Stomach (tissue), 9 donors: ENCODE results near the gene UGT1A6. TPM values are rescaled to one million over a fixed set of nuclear protein-coding genes. Genes with fewer than 3 reads are reported as not detected.

Experiments used
- DNase-seq, 2 donors: peaks; one replicate each; pipeline versions ENCODE4 v3.0.0 to v3.0.0-alpha.2; 2013 to 2019
- H3K27ac ChIP-seq, 5 donors: fragments of 200-600 bp in 4 of 5; sonication (generic) in 4 of 5; one replicate each; pipeline ENCODE4 v1.5.1; 2013 to 2019; ENCODE audit warnings: mild to moderate bottlenecking in 1 of 5, moderate library complexity in 1 of 5
- H3K27me3 ChIP-seq, 3 donors: fragments of 200-600 bp; sonication (generic); one replicate each; pipeline ENCODE4 v1.5.1; 2017 to 2019; ENCODE audit warnings: mixed run types in 1 of 3
- H3K36me3 ChIP-seq, 4 donors: fragments of 200-600 bp; sonication (generic); 1 replicate in 3 of 4; 2 replicates in 1 of 4; pipeline ENCODE4 v1.5.1; 2016 to 2019
- H3K4me1 ChIP-seq, 4 donors: fragments of 200-600 bp; sonication (generic); one replicate each; pipeline ENCODE4 v1.5.1; 2016 to 2019
- H3K4me3 ChIP-seq, 4 donors: fragments of 200-600 bp; sonication (generic) in 3 of 4; one replicate each; pipeline ENCODE4 v1.5.1; 2016 to 2019; ENCODE audit warnings: mild to moderate bottlenecking in 1 of 4
- H3K9me3 ChIP-seq, 4 donors: fragments of 200-600 bp; sonication (generic); one replicate each; pipeline ENCODE4 v1.5.1; 2016 to 2019
- EP300 ChIP-seq: sonication (generic); formaldehyde crosslinking; IDR thresholded peaks from one replicate; pipeline ENCODE4 v1.6.1; 2017; ENCODE audit warnings: antibody characterized with exemption
- POLR2A ChIP-seq, 4 donors: fragments of 450-650 bp; IDR thresholded peaks; one replicate each; pipeline ENCODE4 v1.6.1; 2016; ENCODE audit warnings: antibody characterized with exemption in 4 of 4, control low read depth in 2 of 4, mild to moderate bottlenecking in 1 of 4, moderate library complexity in 1 of 4
- POLR2AphosphoS5 ChIP-seq, 3 donors: sonication (generic); formaldehyde crosslinking; IDR thresholded peaks; one replicate each; pipeline ENCODE4 v1.6.1; 2016; ENCODE audit warnings: antibody characterized with exemption in 3 of 3
- WGBS, 5 donors: extraction: QIAGEN DNeasy Blood & Tissue Kit in 3 of 5; methylation state at CpG; one replicate each; pipeline versions ENCODE4 v1.1.5 to v1.1.7; 2013 to 2018; 5-methylcytosine and 5-hydroxymethylcytosine counted together
- intact Hi-C: fragments of 100-400 bp; cut with DNase I; formaldehyde crosslinking; loops from one replicate; pipeline ENCODE4 v1.15.1; 2023; ENCODE audit warnings: low total_unique reads
- polyA plus RNA-seq, 3 donors: library from polyadenylated mRNA; stranded (reverse); fragments of 200-250 nt; gene quantifications; one replicate each; pipeline ENCODE4 v1.2.3, GENCODE V29; 2013
- total RNA-seq, 5 donors: library from RNA; depleted of rRNA; stranded (reverse); fragments of >200 nt; gene quantifications; one replicate each; pipeline versions ENCODE4 v1.1.0 to v1.2.3, GENCODE V29; 2014 to 2016
- TF ChIP-seq, protein P1 (sequence below), 7 experiments: fragments of 450-650 bp in 4 of 7; fragments of 200-600 bp in 3 of 7; sonication (generic) in 3 of 7; IDR thresholded peaks; one replicate each; pipeline ENCODE4 v1.5.1; 2016 to 2019; ENCODE audit warnings: antibody characterized with exemption in 7 of 7, control low read depth in 2 of 7, mild to moderate bottlenecking in 1 of 7
- donor health status: healthy with polysubstance abuse.
- donor health status: Bipolar disorder and iron deficiency.
- donor health status: healthy.

Gene UGT1A6
- total and polyA plus RNA-seq, 8 donors, result 3.5 to 184 (median 24.6) TPM

DNA sequence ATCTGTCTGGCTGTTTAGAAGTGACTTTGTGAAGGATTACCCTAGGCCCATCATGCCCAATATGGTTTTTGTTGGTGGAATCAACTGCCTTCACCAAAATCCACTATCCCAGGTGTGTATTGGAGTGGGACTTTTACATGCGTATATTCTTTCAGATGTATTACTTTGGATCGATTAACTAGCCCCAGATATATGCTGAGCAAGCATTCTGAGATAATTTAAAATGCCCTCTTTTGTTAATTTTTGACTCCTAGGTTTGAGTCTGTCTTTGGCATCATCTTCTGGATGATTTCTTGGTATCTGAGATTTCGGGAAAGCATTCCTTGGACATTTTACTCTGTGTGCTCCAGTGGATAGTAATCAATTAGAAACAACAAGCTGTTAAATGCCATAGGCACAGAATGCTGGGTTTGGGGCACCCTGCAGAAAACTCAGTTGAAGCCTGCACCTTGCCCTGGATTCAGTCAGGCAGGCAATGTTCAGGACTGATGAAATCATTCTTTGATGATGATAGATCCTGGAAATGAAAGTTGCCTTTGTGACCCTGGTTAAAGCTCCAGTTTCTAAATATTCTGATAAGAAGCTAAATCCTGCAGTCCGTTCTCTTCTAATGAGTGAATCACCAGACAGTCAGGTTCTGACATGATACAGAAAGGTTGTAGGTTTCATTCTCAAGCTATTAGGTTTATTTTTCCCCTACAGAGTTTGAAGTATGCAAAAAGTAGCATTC is 68.5 kb downstream of the UGT1A6 start:
- WGBS, 5 donors, result 76 to 91% (median 87%) methylated on average over 4 of the region's 4 CpGs
- TF ChIP-seq, protein P1, sequence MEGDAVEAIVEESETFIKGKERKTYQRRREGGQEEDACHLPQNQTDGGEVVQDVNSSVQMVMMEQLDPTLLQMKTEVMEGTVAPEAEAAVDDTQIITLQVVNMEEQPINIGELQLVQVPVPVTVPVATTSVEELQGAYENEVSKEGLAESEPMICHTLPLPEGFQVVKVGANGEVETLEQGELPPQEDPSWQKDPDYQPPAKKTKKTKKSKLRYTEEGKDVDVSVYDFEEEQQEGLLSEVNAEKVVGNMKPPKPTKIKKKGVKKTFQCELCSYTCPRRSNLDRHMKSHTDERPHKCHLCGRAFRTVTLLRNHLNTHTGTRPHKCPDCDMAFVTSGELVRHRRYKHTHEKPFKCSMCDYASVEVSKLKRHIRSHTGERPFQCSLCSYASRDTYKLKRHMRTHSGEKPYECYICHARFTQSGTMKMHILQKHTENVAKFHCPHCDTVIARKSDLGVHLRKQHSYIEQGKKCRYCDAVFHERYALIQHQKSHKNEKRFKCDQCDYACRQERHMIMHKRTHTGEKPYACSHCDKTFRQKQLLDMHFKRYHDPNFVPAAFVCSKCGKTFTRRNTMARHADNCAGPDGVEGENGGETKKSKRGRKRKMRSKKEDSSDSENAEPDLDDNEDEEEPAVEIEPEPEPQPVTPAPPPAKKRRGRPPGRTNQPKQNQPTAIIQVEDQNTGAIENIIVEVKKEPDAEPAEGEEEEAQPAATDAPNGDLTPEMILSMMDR (IDR thresholded peaks at IDR 0.05), result no peak
- TF ChIP-seq EP300 (no peak), POLR2AphosphoS5 (IDR thresholded peaks at IDR 0.05) (no peak), POLR2A (IDR thresholded peaks at IDR 0.05) (no peak)
- no peaks in the 10 kb centered on the region for H3K9me3 ChIP-seq
- no peak overlapping the region for H3K4me3 ChIP-seq
- H3K27me3 ChIP-seq, result no peaks in the 10 kb centered on the region
- intact Hi-C loops, result no loop called here
- peaks cover 0 to 5% (median 0%) of the 10 kb centered on the region in 4 donors for H3K4me1 ChIP-seq
- H3K36me3 ChIP-seq, result no peaks in the 10 kb centered on the region
- DNase-seq, result no peak
- H3K27ac ChIP-seq, result no peak overlapping the region

DNA sequence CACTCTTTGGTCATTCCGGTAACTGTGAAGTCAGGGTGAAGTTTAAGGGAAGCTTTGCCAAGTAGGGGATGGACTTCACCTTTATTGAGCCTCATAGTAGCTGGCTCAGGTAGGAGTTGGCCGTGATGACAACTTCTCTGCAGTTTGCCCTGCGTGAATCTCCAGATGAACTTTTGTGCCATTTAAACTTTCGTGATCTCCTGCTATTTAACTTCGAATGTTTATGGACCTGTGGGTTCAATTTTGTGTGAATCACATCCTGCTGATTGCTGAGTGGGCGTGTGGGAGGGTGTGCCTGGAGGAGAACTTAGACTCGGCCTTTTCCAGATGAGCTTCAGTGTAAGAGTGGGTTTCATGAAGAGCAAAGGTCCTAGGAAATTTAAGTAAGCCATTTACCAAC is 71.6 kb downstream of the UGT1A6 start:
- Histone ChIP-seq H3K27ac (no peak overlapping the region), H3K36me3 (peaks cover 0 to 2% (median under 1%) of the 10 kb centered on the region in 4 donors), H3K9me3 (no peaks in the 10 kb centered on the region), H3K27me3 (no peaks in the 10 kb centered on the region), H3K4me1 (no peaks in the 10 kb centered on the region), H3K4me3 (no peak overlapping the region)
- DNase-seq, result no peak
- no peak for TF ChIP-seq POLR2A (IDR thresholded peaks at IDR 0.05)
- WGBS, 5 donors, result 55 to 74% (median 70%) methylated on average over 7 of the region's 7 CpGs
- intact Hi-C loops, result no loop called here

DNA sequence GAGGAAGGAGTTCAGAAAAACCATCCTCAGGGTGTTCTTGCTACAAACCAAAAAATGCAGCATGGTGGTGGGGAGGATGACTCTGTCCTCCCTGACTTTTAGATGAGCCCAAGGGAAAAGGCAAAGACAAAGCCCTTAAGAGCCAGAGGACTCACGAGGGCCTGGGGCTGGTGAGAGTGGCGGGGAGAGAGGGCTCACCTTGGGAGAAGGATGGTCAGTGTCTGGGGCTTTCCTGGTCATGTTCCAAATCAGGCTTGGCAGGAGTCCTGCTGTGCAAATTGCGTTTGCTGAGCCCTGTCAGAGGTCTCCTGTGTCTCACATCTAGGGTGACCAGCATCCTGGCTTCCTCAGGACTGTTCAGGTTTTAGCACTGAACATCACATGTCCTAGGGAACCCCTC is 72.1 kb downstream of the UGT1A6 start:
- Histone ChIP-seq H3K4me1 (no peaks in the 10 kb centered on the region), H3K9me3 (no peaks in the 10 kb centered on the region), H3K27me3 (no peaks in the 10 kb centered on the region), H3K27ac (no peak overlapping the region), H3K36me3 (peaks cover 0 to 7% (median 2%) of the 10 kb centered on the region in 4 donors), H3K4me3 (no peak overlapping the region)
- DNase-seq, result no peak
- TF ChIP-seq POLR2A (IDR thresholded peaks at IDR 0.05) (no peak), POLR2AphosphoS5 (IDR thresholded peaks at IDR 0.05) (no peak), EP300 (no peak)
- TF ChIP-seq, protein P1 (IDR thresholded peaks at IDR 0.05), result no peak
- intact Hi-C loops, result no loop called here
- WGBS, 5 donors, result 62 to 66% (median 63%) methylated on average over 3 of the region's 3 CpGs

DNA sequence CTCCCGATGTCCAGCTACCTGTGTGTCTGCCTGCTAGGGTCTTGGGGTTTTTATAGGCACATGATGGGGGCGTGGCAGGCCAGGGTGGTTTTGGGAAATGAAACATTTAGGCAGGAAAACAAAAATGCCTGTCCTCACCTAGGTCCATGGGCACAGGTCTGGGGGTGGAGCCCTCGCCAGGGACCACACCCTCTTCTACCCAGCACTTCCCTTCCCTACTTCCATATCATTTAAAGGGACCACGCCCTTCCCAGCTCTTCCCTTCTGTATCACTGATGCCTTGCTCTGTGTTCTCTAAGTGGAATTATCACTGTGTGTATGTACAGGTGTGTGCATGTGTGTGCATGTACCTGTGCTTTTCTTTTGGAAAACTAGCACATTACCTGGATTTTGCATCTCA is 73.7 kb downstream of the UGT1A6 start:
- DNase-seq, result no peak
- no peaks in the 10 kb centered on the region for H3K4me1 ChIP-seq
- H3K4me3 ChIP-seq, result no peak overlapping the region
- H3K36me3 ChIP-seq, result peaks cover 0 to 9% (median 2%) of the 10 kb centered on the region in 4 donors
- H3K9me3 ChIP-seq, result no peaks in the 10 kb centered on the region
- 75 to 87% (median 80%) methylated on average over 4 of the region's 4 CpGs for WGBS, 5 donors
- H3K27me3 ChIP-seq, result no peaks in the 10 kb centered on the region
- no peak overlapping the region for H3K27ac ChIP-seq
- intact Hi-C loops, result no loop called here
- TF ChIP-seq EP300, result no peak
- TF ChIP-seq POLR2AphosphoS5 (IDR thresholded peaks at IDR 0.05), result no peak
- TF ChIP-seq POLR2A (IDR thresholded peaks at IDR 0.05), result no peak
- TF ChIP-seq, protein P1 (IDR thresholded peaks at IDR 0.05), result no peak

DNA sequence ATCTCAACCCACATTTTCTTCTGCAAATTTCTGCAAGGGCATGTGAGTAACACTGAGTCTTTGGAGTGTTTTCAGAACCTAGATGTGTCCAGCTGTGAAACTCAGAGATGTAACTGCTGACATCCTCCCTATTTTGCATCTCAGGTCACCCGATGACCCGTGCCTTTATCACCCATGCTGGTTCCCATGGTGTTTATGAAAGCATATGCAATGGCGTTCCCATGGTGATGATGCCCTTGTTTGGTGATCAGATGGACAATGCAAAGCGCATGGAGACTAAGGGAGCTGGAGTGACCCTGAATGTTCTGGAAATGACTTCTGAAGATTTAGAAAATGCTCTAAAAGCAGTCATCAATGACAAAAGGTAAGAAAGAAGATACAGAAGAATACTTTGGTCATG is 75.4 kb downstream of the UGT1A6 start:
- TF ChIP-seq, protein P1 (IDR thresholded peaks at IDR 0.05), result no peak
- TF ChIP-seq EP300 (no peak), POLR2AphosphoS5 (IDR thresholded peaks at IDR 0.05) (no peak), POLR2A (IDR thresholded peaks at IDR 0.05) (no peak)
- 80 to 88% (median 84%) methylated on average over 4 of the region's 4 CpGs for WGBS, 5 donors
- H3K27me3 ChIP-seq, result no peaks in the 10 kb centered on the region
- no peak overlapping the region for H3K27ac ChIP-seq
- H3K36me3 ChIP-seq, result peaks cover 0 to 13% (median 4%) of the 10 kb centered on the region in 4 donors
- intact Hi-C loops, result no loop called here
- no peaks in the 10 kb centered on the region for H3K9me3 ChIP-seq
- DNase-seq, result no peak
- H3K4me1 ChIP-seq, result no peaks in the 10 kb centered on the region
- no peak overlapping the region for H3K4me3 ChIP-seq
